ENCODE results near the gene SLCO1B1.

DNA sequence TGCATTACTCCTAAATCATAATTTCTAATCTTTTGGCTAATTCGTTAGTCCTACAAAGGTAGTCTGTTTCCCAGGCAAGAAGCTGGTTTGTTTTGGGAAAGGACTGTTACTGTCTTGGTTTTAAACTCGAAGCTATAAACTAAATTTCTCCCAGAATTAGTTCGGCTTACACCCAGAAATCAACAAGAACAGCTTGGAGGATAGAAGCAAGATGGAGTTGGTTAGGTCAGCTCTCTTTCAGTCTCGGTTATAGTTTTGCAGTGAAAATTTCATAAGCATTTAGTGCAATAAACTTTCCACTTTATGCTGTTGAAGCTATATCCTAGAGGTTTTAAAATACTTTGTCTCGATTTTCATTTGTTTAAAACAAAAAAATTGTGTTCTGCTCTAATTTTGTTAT, 103.4 kb downstream of the SLCO1B1 start:
- TF ChIP-seq EZH2 (IDR thresholded peaks at IDR 0.05; ENCODE audit: low read length, missing control alignments), result no peak
- TF ChIP-seq, protein P1, sequence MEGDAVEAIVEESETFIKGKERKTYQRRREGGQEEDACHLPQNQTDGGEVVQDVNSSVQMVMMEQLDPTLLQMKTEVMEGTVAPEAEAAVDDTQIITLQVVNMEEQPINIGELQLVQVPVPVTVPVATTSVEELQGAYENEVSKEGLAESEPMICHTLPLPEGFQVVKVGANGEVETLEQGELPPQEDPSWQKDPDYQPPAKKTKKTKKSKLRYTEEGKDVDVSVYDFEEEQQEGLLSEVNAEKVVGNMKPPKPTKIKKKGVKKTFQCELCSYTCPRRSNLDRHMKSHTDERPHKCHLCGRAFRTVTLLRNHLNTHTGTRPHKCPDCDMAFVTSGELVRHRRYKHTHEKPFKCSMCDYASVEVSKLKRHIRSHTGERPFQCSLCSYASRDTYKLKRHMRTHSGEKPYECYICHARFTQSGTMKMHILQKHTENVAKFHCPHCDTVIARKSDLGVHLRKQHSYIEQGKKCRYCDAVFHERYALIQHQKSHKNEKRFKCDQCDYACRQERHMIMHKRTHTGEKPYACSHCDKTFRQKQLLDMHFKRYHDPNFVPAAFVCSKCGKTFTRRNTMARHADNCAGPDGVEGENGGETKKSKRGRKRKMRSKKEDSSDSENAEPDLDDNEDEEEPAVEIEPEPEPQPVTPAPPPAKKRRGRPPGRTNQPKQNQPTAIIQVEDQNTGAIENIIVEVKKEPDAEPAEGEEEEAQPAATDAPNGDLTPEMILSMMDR (conservative IDR thresholded peaks at IDR 0.05 in 1 of 2, IDR thresholded peaks at IDR 0.05 in 1 of 2; ENCODE audit: low read depth in 1 of 2, low read length in 2 of 2), result no peak
